ENCODE measurements around the gene EPB42.

Gene EPB42

DNA sequence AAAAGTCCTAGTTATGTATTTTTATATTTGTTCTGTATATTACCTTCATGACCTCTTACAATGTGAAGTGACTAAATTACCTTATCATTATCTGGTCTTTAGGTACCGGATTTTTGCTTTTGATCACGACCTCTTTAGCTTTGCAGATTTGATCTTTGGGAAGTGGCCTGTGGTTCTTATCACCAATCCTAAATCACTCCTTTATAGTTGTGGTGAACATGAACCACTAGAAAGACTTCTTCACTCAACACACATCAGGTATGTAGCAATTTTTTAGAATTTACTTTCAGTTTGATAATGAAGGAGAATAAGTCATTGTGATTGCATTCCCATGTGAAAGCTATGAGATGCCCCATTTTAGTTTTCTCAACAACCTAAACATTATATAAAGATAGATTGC is 69.1 kb downstream of the EPB42 start:
- Histone ChIP-seq H3K36me3 (ENCODE audit: low read length) (peaks cover 52% of the 10 kb centered on the region; the same call in 1 of the 2 replicates), H3K9me2 (replicated peaks; ENCODE audit: insufficient read depth, low read length) (no peaks in the 10 kb centered on the region), H3K27ac (ENCODE audit: low read depth, low read length) (no peak overlapping the region), H4K20me1 (ENCODE audit: low read depth, low read length) (no peaks in the 10 kb centered on the region), H3K9me3 (ENCODE audit: insufficient read depth, low read length) (no peaks in the 10 kb centered on the region), H3F3A (ENCODE audit: insufficient read depth) (peaks cover 4% of the 10 kb centered on the region; the same call in 1 of the 2 replicates), H3K79me2 (ENCODE audit: insufficient read depth, low read length) (no peaks in the 10 kb centered on the region), H3K27me3 (ENCODE audit: low read length) (no peaks in the 10 kb centered on the region), H3K9ac (ENCODE audit: low read length) (no peak overlapping the region), H3K4me3 (ENCODE audit: insufficient read depth, low read length, poor library complexity, severe bottlenecking) (no peak overlapping the region), H3K4me2 (ENCODE audit: low read depth, low read length, poor library complexity, severe bottlenecking) (no peak overlapping the region), H2AFZ (ENCODE audit: low read depth, low read length, severe bottlenecking) (no peak overlapping the region)
- TF ChIP-seq, protein P1, sequence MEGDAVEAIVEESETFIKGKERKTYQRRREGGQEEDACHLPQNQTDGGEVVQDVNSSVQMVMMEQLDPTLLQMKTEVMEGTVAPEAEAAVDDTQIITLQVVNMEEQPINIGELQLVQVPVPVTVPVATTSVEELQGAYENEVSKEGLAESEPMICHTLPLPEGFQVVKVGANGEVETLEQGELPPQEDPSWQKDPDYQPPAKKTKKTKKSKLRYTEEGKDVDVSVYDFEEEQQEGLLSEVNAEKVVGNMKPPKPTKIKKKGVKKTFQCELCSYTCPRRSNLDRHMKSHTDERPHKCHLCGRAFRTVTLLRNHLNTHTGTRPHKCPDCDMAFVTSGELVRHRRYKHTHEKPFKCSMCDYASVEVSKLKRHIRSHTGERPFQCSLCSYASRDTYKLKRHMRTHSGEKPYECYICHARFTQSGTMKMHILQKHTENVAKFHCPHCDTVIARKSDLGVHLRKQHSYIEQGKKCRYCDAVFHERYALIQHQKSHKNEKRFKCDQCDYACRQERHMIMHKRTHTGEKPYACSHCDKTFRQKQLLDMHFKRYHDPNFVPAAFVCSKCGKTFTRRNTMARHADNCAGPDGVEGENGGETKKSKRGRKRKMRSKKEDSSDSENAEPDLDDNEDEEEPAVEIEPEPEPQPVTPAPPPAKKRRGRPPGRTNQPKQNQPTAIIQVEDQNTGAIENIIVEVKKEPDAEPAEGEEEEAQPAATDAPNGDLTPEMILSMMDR (IDR thresholded peaks at IDR 0.05; ENCODE audit: insufficient read depth, low read length, poor library complexity, severe bottlenecking): no peak
- no peak for TF ChIP-seq EZH2phosphoT487 (conservative IDR thresholded peaks at IDR 0.05; ENCODE audit: low read length)

DNA sequence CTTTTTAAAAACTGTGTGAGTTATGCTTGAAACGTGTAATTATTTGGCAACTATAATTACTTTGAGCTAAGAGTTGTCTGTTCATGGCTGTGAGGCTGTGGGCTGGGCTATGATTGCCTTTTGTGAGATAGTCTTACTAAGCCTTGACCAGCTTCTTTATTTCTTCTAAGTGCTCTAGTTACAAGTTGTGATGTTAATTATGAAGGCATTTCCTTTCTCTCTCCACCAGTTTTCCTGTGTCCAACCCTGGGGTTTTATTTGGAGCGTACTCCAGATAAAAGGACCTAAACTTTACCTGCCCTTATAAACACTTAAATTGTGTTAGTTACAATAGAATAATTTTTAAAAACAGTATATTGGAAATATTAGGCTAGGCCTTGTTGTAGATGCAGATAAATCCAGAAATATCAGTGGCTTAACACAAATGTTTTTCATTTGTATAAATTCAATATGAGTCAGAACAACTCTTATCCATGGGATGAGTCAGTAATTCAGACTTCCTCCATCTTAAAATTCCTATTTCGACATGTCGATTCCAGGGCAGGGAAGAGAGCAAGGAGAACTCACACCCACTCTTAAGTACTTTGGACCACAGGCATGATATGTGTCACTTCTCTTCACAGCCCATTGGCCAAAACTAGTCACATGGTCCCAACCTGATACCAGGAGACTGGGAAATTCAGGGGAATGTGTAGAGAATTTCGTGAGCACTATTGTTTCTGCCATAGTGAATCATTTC is 70.5 kb downstream of the EPB42 start:
- TF ChIP-seq EZH2phosphoT487 (conservative IDR thresholded peaks at IDR 0.05; ENCODE audit: low read length): no peak
- TF ChIP-seq, protein P1 (IDR thresholded peaks at IDR 0.05; ENCODE audit: insufficient read depth, low read length, poor library complexity, severe bottlenecking): no peak
- H3K9ac ChIP-seq (ENCODE audit: low read length): no peak overlapping the region
- H3K4me2 ChIP-seq (ENCODE audit: low read depth, low read length, poor library complexity, severe bottlenecking): no peak overlapping the region
- no peaks in the 10 kb centered on the region for H3K79me2 ChIP-seq (ENCODE audit: insufficient read depth, low read length)
- peaks cover 4% of the 10 kb centered on the region; the same call in 1 of the 2 replicates for H3F3A ChIP-seq (ENCODE audit: insufficient read depth)
- no peak overlapping the region for H2AFZ ChIP-seq (ENCODE audit: low read depth, low read length, severe bottlenecking)
- H3K36me3 ChIP-seq (ENCODE audit: low read length): peaks cover 48% of the 10 kb centered on the region; the same call in 1 of the 2 replicates
- no peak overlapping the region for H3K27ac ChIP-seq (ENCODE audit: low read depth, low read length)
- no peak overlapping the region for H3K4me3 ChIP-seq (ENCODE audit: insufficient read depth, low read length, poor library complexity, severe bottlenecking)
- no peaks in the 10 kb centered on the region for H4K20me1 ChIP-seq (ENCODE audit: low read depth, low read length)
- H3K9me2 ChIP-seq (replicated peaks; ENCODE audit: insufficient read depth, low read length): no peaks in the 10 kb centered on the region
- no peaks in the 10 kb centered on the region for H3K27me3 ChIP-seq (ENCODE audit: low read length)
- H3K9me3 ChIP-seq (ENCODE audit: insufficient read depth, low read length): no peaks in the 10 kb centered on the region
